ENCODE measurements around the gene MAMLD1. TPM values are rescaled to one million over a fixed set of nuclear protein-coding genes. Genes with fewer than 3 reads are reported as not detected.

MAMLD1 gene
- total and polyA plus RNA-seq, 2 of the 8 experiments (the other 6 are each of a cell fraction or from before 2014, with no cell fraction given), result 0.09 to 0.26 TPM

- TF ChIP-seq BRCA1 (IDR thresholded peaks at IDR 0.05; ENCODE audit: low read depth, low read length), result no peak
- no peak for TF ChIP-seq CTBP2 (IDR thresholded peaks at IDR 0.05; ENCODE audit: borderline replicate concordance, insufficient read depth, insufficient read length, low read length)
- TF ChIP-seq GABPA (IDR thresholded peaks at IDR 0.05; ENCODE audit: borderline replicate concordance, insufficient read depth, low read length), result no peak
- TF ChIP-seq NRF1 (IDR thresholded peaks at IDR 0.05; ENCODE audit: low read depth, low read length), result no peak
- TF ChIP-seq SIRT6 (IDR thresholded peaks at IDR 0.05; ENCODE audit: low read length), result no peak
- no peak for TF ChIP-seq POLR2AphosphoS5 (IDR thresholded peaks at IDR 0.05; ENCODE audit: low read depth, low read length)
- TF ChIP-seq SIX5 (IDR thresholded peaks at IDR 0.05; ENCODE audit: low read depth, low read length), result no peak
- TF ChIP-seq SP1 (IDR thresholded peaks at IDR 0.05; ENCODE audit: low read depth, low read length), result no peak
- no peak for TF ChIP-seq PHF8 (conservative IDR thresholded peaks at IDR 0.05; ENCODE audit: low read depth, low read length)
- no peak for TF ChIP-seq TAF1 (IDR thresholded peaks at IDR 0.05; ENCODE audit: low read depth, low read length)
- no peak for TF ChIP-seq RAD21 (IDR thresholded peaks at IDR 0.05 in 1 of 2, conservative IDR thresholded peaks at IDR 0.05 in 1 of 2; ENCODE audit: low read depth in 2 of 2, low read length in 2 of 2)
- TF ChIP-seq RBBP5 (IDR thresholded peaks at IDR 0.05; ENCODE audit: borderline replicate concordance, low read depth, low read length), result no peak
- TF ChIP-seq EP300 (IDR thresholded peaks at IDR 0.05; ENCODE audit: borderline replicate concordance in 1 of 2, low read depth in 2 of 2, low read length in 2 of 2), result no peak
- TF ChIP-seq JUND (IDR thresholded peaks at IDR 0.05; ENCODE audit: low read length), result no peak
- no peak overlapping the region for H2BK12ac ChIP-seq (ENCODE audit: low read depth, low read length)
- no peak overlapping the region for H3K4me2 ChIP-seq (ENCODE audit: insufficient read depth in 1 of 2, low read depth in 2 of 2, low read length in 2 of 2)
- no peak overlapping the region for H4K91ac ChIP-seq (replicated peaks; ENCODE audit: insufficient read length, low read length)
- no peaks in the 10 kb centered on the region for H3K79me1 ChIP-seq (ENCODE audit: low read depth, low read length)
- H2BK120ac ChIP-seq (replicated peaks; ENCODE audit: low read depth, low read length), result no peak overlapping the region
- H2BK5ac ChIP-seq (ENCODE audit: low read depth, low read length), result no peak overlapping the region
- H3K18ac ChIP-seq (ENCODE audit: extremely low read depth, low read length), result no peak overlapping the region
- H3K36me3 ChIP-seq (ENCODE audit: control insufficient read depth in 2 of 4, insufficient read depth in 4 of 4, low read length in 3 of 4), result no peaks in the 10 kb centered on the region
- FAIRE-seq, result no peak
- ChIA-PET CTCF (ENCODE audit: partially characterized antibody) (interaction anchor here (1.0 kb wide), 1 partner anchor 37 kb away, joined by 3 read pairs; no protein-coding TSS in a partner anchor), POLR2A (ENCODE audit: partially characterized antibody) (no interaction called here)
- no peak overlapping the region for H4K8ac ChIP-seq (ENCODE audit: extremely low read depth, insufficient read depth, low read length)
- H2BK15ac ChIP-seq (ENCODE audit: low read length), result no peak overlapping the region
- no peak overlapping the region for H3K9ac ChIP-seq (replicated peaks in 1 of 4; ENCODE audit: extremely low read depth in 1 of 4, low read depth in 3 of 4, low read length in 3 of 4)
- H3K23me2 ChIP-seq (ENCODE audit: low read depth, low read length), result no peaks in the 10 kb centered on the region; the same call in 1 of the 2 replicates
- no peak overlapping the region for H3K4ac ChIP-seq (replicated peaks; ENCODE audit: insufficient read length, low read depth, low read length)
- no peak overlapping the region for H3K23ac ChIP-seq (ENCODE audit: insufficient read length)
- H3K9me3 ChIP-seq (ENCODE audit: insufficient read depth in 2 of 2, low read depth in 1 of 2, low read length in 1 of 2), result no peaks in the 10 kb centered on the region
- no peak overlapping the region for H2AK5ac ChIP-seq (ENCODE audit: low read depth, low read length)
- H3K79me2 ChIP-seq (ENCODE audit: control insufficient read depth in 1 of 2, insufficient read depth in 2 of 2, low read length in 2 of 2), result no peaks in the 10 kb centered on the region
- DNase-seq (ENCODE audit: low read depth in 1 of 2, low spot score in 2 of 2), result no peak
- peaks cover 21 to 34% (median 33%) of the 10 kb centered on the region in 4 experiments for H3K27me3 ChIP-seq (replicated peaks in 1 of 4; ENCODE audit: control insufficient read depth in 3 of 4, extremely low read depth in 1 of 4, insufficient read depth in 3 of 4, low read length in 3 of 4)
- H2AFZ ChIP-seq (ENCODE audit: low read length), result no peak overlapping the region
- H3K4me1 ChIP-seq (replicated peaks in 1 of 4; ENCODE audit: control insufficient read depth in 3 of 4, insufficient read depth in 4 of 4, low read length in 3 of 4), result peaks cover 0 to 8% (median under 1%) of the 10 kb centered on the region in 4 experiments; a peak in 3 of 7 replicates
- no peak overlapping the region for H3K56ac ChIP-seq (replicated peaks; ENCODE audit: insufficient read length, low read depth, low read length)
- H3K27ac ChIP-seq (ENCODE audit: low read depth, low read length), result no peak overlapping the region
- no peak overlapping the region for H3K14ac ChIP-seq (ENCODE audit: insufficient read length)
- no peak overlapping the region for H3K4me3 ChIP-seq (ENCODE audit: extremely low read depth in 1 of 4, insufficient read depth in 2 of 4, low read depth in 3 of 4, low read length in 4 of 4)
- no peak overlapping the region for H2BK20ac ChIP-seq (ENCODE audit: low read length)
- WGBS, 2 experiments (ENCODE audit: extremely low coverage in 1 of 2, insufficient coverage in 1 of 2, insufficient read length in 1 of 2, insufficient replicate concordance in 2 of 2, low coverage in 1 of 2, low lambda C conversion rate in 2 of 2, missing lambda C conversion rate in 1 of 2), result 71% methylated on average over 1 of the region's 1 CpG; no CpG with 5 or more reads in 1 of the 2 experiments
- no peak overlapping the region for H4K5ac ChIP-seq (ENCODE audit: insufficient read length, low read depth, low read length)
- no peaks in the 10 kb centered on the region for H4K20me1 ChIP-seq (replicated peaks in 1 of 2; ENCODE audit: control insufficient read depth in 1 of 2, insufficient read depth in 2 of 2, low read length in 2 of 2)
Observed at GRCh38 chrX:150357790-150358189, 5.3 kb upstream of the MAMLD1 start.
